GM18909 (cell line): ENCODE measurements around the gene SLC33A1.
"Not testable (repeated sequence)": the region's sequence is repeated elsewhere in the genome, so short reads cannot be mapped to it uniquely, and the experiment has no call there.

Source experiments
- ATAC-seq: cut with Tn5 transposase; IDR thresholded peaks from one replicate; pipeline ENCODE4 v1.9.1; 2021; ENCODE audit warnings: mild to moderate bottlenecking; ENCODE audit not compliant: unreplicated experiment, poor library complexity

The SLC33A1 gene

GRCh38 chr3:155854141-155854940 lies at the start of gene SLC33A1:
TSS of gene SLC33A1 (minus strand) at chr3:155854427. CDS start at chr3:155853997, 430 bp downstream.
- peak; percentile 95 for ATAC-seq

GRCh38 chr3:155895379-155895900 lies 41.2 kb upstream of the SLC33A1 start:
- ATAC-seq, result no peak

GRCh38 chr3:155891321-155891720 lies 37.1 kb upstream of the SLC33A1 start:
- ATAC-seq, result no peak

- ATAC-seq, result peak; percentile 63
Observed at GRCh38 chr3:155890671-155891190, 36.5 kb upstream of the SLC33A1 start.

GRCh38 chr3:155889952-155890351 lies 35.7 kb upstream of the SLC33A1 start:
- ATAC-seq, result no peak

- ATAC-seq, result no peak
Observed at GRCh38 chr3:155889212-155889611, 35.0 kb upstream of the SLC33A1 start.

DNA sequence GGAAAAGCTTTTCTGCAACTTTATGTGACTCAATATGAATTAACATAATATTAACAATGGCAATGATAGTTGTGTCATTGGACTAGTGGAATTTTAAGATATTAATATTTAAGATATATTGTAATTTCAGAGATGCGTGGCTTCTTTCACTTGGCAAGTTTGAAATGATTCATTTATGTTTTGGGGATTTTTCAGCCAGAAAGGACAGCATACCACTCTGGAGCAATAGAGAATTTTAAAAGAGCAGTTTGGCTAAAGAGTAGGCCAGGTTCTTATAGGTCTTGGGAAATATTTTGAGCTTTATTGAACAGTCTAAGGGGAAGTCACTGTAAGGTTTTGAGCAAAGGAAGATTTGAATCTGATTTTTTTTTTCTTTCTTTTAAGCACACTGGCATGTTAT lies 32.7 kb upstream of the SLC33A1 start:
- ATAC-seq, result no peak

DNA sequence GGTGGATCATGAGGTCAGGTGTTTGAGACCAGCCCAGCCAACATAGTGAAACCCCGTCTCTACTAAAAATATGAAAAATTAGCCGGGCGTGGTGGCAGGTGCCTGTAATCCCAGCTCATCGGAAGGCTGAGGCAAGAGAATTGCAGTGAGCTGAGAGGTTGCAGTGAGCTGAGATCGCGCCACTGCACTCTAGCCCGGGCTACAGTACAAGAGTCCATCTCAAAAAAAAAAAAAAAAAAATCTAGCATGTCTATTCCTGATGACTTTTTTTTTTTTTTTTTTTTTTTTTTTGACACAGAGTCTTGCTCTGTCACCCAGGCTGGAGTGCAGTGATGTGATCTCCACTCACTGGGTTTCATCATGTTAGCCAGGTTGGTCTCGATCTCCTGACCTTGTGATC lies 32.1 kb upstream of the SLC33A1 start:
- ATAC-seq, result not testable (repeated sequence)

- no peak for ATAC-seq
Observed at GRCh38 chr3:155885292-155885691, 31.1 kb upstream of the SLC33A1 start.

- no peak for ATAC-seq
Observed at GRCh38 chr3:155884292-155884691, 30.1 kb upstream of the SLC33A1 start.

GRCh38 chr3:155880286-155880685 lies 26.1 kb upstream of the SLC33A1 start:
- no peak for ATAC-seq

GRCh38 chr3:155876503-155876902 lies 22.3 kb upstream of the SLC33A1 start:
- ATAC-seq, result no peak

DNA sequence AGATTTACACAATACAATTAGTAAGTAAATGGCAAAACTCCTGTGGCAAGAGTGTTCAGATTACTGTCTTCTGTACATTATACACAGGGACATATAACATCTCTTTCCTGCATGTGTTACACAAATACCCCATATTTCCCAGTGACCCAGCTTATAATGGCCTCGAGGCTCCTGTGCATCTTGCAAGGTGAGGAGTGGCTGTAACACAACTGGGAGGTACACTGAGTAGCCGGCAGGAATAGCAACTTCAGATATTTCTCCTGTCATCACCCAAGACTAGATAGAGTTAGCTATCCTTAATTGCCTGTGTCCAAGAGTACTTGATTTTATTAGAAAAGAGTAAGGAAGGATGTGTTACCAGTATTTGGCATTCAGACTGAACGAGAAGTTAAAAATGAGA lies 21.8 kb upstream of the SLC33A1 start:
- ATAC-seq, result no peak

GRCh38 chr3:155872904-155873646 lies 18.8 kb upstream of the SLC33A1 start:
- no peak for ATAC-seq

DNA sequence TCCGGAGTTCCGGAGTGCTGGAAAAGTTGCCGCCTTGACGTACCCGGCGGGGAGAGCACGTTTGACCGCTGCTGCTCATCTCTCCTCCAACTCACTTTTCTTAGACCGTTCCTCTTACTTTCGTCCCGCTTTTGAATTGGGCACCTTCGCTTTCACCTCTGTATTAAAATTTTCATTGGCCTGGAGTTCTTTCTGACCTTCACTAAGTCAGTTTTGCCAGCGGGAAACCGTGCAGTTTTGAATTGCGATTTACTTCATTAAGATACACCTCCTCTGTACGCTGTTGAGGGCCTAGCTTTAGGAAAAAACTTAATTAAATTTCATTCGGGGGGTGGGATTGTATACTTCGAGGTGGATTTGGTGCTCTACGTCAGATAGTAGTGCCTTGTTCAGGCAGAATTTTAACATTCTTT lies 17.5 kb upstream of the SLC33A1 start:
- peak; percentile 2 for ATAC-seq

DNA sequence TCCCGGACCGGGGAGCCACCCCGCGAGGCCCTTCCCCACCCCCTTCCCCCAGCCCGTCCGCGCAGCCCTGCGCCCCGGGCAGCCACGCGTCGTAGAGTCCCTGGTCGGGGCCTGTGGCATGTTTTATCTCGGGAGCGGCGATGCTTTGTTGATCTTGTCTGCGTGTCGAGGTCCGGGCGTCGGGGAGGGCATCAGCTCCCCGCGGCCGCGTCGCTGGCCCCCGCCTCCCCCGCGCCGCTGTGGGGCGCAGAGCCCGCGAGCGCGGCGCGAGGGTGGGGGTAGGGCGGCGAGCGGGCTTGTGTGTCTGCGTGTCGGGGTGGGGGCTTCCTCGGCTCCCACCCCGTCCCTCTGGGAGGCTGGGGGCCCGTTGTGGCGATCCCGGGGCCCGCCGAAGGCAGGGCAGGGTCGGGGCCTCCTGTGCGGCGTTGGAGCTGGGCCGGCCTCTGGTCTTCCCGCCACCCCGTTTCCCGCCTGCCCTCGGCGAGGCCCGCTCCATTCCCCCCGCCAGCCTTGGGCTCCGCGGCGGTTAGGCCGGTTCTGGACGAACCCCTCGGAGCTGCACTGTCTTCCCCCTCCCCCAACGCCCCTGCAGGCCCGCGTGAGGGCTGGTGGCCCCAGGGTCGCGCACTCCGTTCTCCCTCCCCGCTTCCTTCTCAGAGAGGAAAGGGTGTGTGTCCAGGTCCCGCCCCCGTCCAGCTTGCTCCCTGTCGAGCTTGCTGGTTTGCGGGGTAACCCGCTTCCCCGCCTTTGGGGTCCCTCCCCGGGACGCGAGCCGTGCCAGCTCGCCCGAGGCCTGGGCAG lies 16.9 kb upstream of the SLC33A1 start:
- peak; percentile 27 for ATAC-seq

GRCh38 chr3:155870133-155870944 lies 16.1 kb upstream of the SLC33A1 start, which contains the start of gene GMPS:
TSS of gene GMPS (plus strand) at chr3:155870650. CDS start at chr3:155870871, 221 bp downstream.
- peak; percentile 92 for ATAC-seq

DNA sequence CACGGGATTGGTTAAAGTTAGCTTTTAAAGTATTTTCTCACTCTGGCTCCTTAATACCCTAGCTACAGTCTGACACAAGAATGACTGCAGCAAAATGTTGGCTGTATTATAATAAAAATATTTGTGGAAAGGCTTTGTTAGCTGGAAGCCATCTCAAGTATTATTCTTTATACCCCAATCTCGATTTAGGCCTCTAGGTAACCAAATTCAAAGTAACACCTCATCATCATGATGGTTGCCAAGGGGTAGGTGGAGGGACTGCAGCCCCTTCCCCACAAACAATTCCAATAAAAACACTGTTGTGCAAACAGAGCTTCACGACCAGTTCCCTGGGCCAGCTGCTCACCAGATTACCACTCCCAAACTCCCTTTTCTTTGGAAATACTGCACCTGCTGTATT lies 15.5 kb upstream of the SLC33A1 start:
- ATAC-seq, result no peak

DNA sequence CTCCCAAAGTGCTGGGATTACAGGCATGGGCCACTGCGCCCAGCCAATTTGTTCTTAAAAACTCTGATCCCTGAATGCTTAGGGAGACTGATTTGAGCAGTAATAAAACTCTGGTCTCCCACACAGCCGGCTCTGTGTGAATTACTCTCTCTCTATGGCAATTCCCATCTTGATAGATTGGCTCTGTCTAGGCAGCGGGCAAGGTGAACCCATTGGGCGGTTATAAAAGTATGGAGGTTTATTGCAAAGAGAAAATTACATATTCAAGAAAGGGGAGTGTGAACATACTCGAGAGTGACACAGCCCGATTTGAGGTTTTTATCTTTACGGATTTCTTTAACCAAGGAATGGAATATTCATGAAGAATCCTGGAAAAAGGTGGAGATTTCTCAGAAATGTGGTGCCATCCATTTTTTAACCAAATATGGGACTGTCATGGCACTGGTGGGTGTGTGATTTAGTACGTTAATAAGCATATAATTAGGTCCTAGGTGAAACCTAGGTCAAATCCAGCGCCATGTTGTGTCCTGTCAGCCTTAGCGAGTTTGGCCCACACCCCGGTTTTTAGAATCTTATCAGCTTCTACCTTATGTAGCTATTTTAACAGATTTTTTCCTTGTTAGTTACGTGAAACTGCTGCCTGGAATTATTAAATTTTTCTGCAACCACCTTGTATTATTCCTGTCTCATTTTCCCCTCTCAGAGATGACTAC lies 9.0 kb upstream of the SLC33A1 start:
- ATAC-seq, result no peak
